Spinal cord (tissue), 10 donors: Measurements from ENCODE around the gene DCC. TPM values are rescaled to one million over a fixed set of nuclear protein-coding genes. Genes with fewer than 3 reads are reported as not detected.

Experiments used
- DNase-seq, 6 donors: peaks; one replicate each; pipeline versions ENCODE4 v3.0.0 to v3.0.0-alpha.2; 2013 to 2015; ENCODE audit warnings: low spot score in 6 of 6, low read depth in 4 of 6
- H3K27ac ChIP-seq: one replicate; pipeline ENCODE4 v1.5.1; 2013; ENCODE audit warnings: low read depth, low read length, control low read depth
- H3K27me3 ChIP-seq: one replicate; pipeline ENCODE4 v1.6.1; 2013; ENCODE audit warnings: low read length; ENCODE audit not compliant: control insufficient read depth, insufficient read depth
- H3K36me3 ChIP-seq: one replicate; pipeline ENCODE4 v1.6.1; 2013; ENCODE audit warnings: low read length; ENCODE audit not compliant: control insufficient read depth, insufficient read depth
- H3K4me1 ChIP-seq: one replicate; pipeline ENCODE4 v1.6.1; 2013; ENCODE audit warnings: low read length; ENCODE audit not compliant: control insufficient read depth, insufficient read depth
- H3K4me3 ChIP-seq: one replicate; pipeline ENCODE4 v1.5.1; 2013; ENCODE audit warnings: low read depth, low read length, control low read depth
- H3K9me3 ChIP-seq: one replicate; pipeline ENCODE4 v1.6.1; 2013; ENCODE audit warnings: low read length; ENCODE audit not compliant: control insufficient read depth, insufficient read depth
- WGBS: methylation state at CpG from one replicate; pipeline ENCODE4 v1.1.5; 2013; ENCODE audit warnings: missing lambda C conversion rate; ENCODE audit not compliant: insufficient coverage; 5-methylcytosine and 5-hydroxymethylcytosine counted together
- polyA plus RNA-seq, 2 donors: library from polyadenylated mRNA; unstranded; fragments of 120-200 nt; gene quantifications; one replicate each; pipeline ENCODE4 v1.2.1, GENCODE V29; 2013; ENCODE audit not compliant: insufficient read length in 2 of 2
- total RNA-seq, 2 donors: library from RNA; depleted of rRNA in 1 of 2; stranded (reverse); fragments of 120-200 nt in 1 of 2; fragments of >200 nt in 1 of 2; gene quantifications; one replicate each; pipeline versions ENCODE4 v1.2.3 to v1.2.4, GENCODE V29; 2013 to 2014
- donor health status: healthy.

The DCC gene
- total and polyA plus RNA-seq, 4 donors, result 13.8 to 27.3 (median 17.2) TPM

DNA sequence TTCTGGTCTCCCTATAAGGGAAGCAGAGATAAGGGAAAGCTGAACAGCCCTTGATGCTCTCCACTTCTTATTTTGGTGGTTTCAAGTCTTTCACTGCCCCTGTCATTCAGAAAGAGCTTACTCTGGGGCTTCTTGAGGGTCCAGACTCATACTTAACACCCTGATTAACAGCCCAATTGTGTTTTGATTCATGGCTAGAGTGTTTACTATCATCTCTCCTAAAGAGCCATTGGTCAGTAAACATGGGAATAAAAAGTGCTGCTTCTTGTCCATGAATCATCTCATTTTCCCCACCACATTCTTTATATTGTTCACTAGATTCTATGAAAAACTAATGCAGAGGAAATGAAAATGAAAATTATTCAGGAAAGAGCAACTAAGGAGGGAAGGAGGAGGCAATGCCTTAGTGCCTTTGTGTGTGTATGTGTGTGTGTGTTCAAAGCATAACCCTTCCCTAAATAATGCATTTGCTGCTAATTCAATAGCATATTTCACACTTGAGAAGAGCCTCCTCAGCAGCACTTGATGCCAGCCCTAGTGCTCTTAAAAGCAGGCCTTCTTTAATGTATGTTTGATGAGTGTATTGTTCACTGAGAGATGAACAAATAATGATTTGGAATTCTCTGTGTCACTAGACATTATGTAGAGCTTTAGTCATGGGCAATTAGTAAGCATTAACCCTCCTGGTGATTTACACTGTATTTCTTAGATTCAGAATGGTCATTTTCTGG lies 63.5 kb downstream of the DCC start:
- H3K4me1 ChIP-seq, result no peaks in the 10 kb centered on the region
- no peak for DNase-seq

DNA sequence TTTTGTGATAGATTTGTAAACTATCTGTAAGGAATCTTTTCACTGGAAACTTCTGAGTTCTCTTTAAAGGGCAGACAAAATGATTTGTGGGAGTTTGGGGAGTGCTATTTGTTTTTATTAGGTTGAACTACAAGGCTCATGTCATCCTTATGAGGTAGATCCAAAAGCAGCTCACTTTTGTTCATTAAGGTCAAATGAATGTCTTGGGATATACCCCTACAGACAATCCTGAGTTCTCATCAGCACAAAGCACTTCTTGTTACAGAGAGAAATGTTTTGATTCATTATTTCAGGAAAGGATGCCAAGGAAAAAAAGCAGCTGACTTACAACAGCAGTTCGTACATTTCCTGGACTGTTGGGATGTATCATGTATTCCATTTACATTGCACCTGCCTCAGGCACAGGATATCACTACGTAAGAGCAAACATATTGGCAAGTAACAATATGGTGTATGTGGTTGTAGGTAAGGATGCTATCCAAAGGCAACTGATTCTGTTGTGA lies 68.9 kb downstream of the DCC start:
- Histone ChIP-seq H3K4me3 (no peak overlapping the region), H3K9me3 (peaks cover 1% of the 10 kb centered on the region), H3K27ac (no peak overlapping the region), H3K4me1 (no peaks in the 10 kb centered on the region), H3K27me3 (no peaks in the 10 kb centered on the region), H3K36me3 (no peaks in the 10 kb centered on the region)
- DNase-seq, result peak in 1 of 6 donors; percentile 40
- WGBS, result no CpG with 5 or more reads among the region's 2 CpGs

More for the DNA sequence above, 63.5 kb downstream of the DCC start:
- Histone ChIP-seq H3K4me3 (no peak overlapping the region), H3K36me3 (no peaks in the 10 kb centered on the region), H3K9me3 (peaks cover 1% of the 10 kb centered on the region), H3K27me3 (no peaks in the 10 kb centered on the region), H3K27ac (no peak overlapping the region)

DNA sequence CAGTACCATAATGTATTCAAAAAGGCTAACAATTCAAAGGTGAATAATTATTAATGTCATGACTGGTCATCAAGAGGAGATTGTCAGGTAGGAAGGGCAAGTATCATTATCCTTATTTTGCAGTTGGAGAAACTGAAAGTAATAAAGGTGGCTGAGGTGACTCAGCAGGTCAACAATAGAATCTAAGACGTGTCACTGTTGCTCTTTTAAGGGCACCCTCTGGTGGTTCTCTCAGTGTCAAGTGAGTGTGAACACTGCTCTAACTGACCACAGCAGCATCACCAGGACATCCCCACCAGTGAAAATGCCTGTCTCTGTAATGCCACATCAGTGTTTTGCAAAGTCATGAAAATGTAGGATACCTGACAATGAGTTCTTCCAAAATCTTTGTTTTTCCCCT lies 69.7 kb downstream of the DCC start:
- DNase-seq, result no peak
- Histone ChIP-seq H3K27ac (no peak overlapping the region), H3K4me1 (no peaks in the 10 kb centered on the region), H3K4me3 (no peak overlapping the region), H3K27me3 (no peaks in the 10 kb centered on the region), H3K9me3 (peaks cover 1% of the 10 kb centered on the region), H3K36me3 (no peaks in the 10 kb centered on the region)
- 57% methylated on average over 1 of the region's 1 CpG for WGBS

DNA sequence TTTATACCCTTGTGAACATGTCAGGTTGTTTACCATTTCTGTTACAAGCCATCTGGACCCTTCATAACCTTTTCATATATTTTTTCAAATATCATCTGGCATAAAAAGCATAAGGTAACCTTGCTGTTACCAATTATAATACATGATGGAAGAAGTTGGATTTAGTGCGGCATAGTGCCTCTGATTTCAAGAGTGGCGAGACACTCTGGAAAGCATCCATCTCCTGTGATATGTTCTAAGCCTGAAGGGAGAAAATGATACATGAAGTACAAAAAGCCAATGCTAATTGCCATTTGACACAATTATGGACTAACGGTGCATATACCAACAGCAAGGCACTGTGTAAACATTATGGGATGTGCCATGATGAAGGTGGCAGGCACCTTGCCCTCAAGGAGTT lies 75.1 kb downstream of the DCC start:
- Histone ChIP-seq H3K9me3 (no peaks in the 10 kb centered on the region), H3K27ac (no peak overlapping the region), H3K4me1 (no peaks in the 10 kb centered on the region), H3K36me3 (no peaks in the 10 kb centered on the region), H3K27me3 (no peaks in the 10 kb centered on the region), H3K4me3 (no peak overlapping the region)
- 88% methylated on average over 1 of the region's 3 CpGs for WGBS
- DNase-seq, result peak in 1 of 6 donors; percentile 68

DNA sequence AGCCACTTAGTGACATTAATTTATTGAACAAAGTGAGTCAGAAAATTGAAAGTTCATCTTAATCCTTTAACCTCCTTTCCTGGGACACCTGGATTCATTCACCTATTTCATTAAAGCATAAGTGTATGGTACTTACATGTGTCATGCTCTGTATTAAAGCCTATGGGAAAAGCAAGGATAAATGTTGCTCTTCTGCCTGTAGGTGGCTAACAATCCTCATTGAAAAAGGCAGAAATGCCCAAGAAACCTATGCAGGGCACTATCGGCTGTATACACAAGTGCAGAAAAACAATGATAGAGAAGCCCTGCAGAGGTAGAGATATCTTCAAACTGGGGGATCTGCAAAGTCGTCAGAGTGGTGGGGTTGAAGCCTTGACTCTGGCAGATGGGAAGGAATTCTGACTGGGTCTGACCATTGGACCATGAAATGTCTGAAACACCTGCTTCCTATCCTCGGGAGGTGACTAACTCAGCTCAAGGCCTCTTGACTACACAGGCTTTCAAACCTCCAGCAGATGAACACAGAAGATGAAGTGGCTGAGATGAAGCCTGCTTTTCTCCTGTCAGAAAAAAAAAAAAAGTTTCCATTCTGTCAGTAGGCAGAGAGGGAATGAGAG lies 83.1 kb downstream of the DCC start:
- Histone ChIP-seq H3K36me3 (no peaks in the 10 kb centered on the region), H3K27me3 (no peaks in the 10 kb centered on the region), H3K27ac (no peak overlapping the region), H3K4me3 (no peak overlapping the region), H3K9me3 (no peaks in the 10 kb centered on the region), H3K4me1 (no peaks in the 10 kb centered on the region)
- 36% methylated on average over 2 of the region's 3 CpGs for WGBS
- no peak for DNase-seq

DNA sequence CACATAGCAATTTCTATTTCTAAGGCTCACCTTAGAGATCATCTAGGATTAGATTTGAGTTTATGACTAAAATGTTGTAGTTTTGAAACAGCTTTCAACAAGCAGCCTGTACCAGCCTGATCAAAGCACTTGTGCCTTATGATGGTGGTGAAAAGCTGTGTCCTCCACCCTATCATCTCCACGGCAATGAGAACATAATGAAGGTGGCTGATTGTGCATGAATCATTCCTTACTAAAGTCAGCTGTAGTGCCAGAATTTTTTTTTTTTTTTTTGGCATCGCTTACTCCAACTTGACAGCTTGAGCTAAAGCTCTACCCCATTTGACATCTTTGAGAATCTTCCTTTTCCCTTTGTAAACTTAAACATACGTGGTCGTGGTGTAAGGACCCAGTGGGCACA lies 86.0 kb downstream of the DCC start:
- no CpG with 5 or more reads among the region's 4 CpGs for WGBS
- no peak for DNase-seq
- Histone ChIP-seq H3K27me3 (no peaks in the 10 kb centered on the region), H3K36me3 (no peaks in the 10 kb centered on the region), H3K4me3 (no peak overlapping the region), H3K4me1 (no peaks in the 10 kb centered on the region), H3K27ac (no peak overlapping the region), H3K9me3 (no peaks in the 10 kb centered on the region)

DNA sequence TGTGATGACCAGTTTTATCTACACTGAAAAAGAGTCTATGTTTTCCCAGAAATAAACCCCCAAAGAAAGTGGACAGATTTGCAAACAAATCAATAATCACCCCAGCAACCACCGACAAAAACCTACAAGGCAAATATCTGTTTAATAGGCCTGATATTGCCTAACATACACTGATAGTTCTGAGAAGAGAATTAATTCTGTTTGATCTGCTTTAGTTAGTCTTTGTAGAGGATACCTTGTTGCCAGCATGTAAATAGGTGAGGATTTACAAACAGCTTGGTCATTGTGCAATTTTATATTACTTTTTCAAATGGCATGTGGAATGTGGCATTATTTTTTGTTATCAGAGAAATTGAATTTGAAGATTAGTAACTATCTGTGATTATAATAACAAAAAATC lies 86.5 kb downstream of the DCC start:
- Histone ChIP-seq H3K9me3 (no peaks in the 10 kb centered on the region), H3K4me3 (no peak overlapping the region), H3K27me3 (no peaks in the 10 kb centered on the region), H3K27ac (no peak overlapping the region), H3K36me3 (no peaks in the 10 kb centered on the region), H3K4me1 (no peaks in the 10 kb centered on the region)
- no CpG with 5 or more reads among the region's 1 CpG for WGBS
- DNase-seq, result no peak

DNA sequence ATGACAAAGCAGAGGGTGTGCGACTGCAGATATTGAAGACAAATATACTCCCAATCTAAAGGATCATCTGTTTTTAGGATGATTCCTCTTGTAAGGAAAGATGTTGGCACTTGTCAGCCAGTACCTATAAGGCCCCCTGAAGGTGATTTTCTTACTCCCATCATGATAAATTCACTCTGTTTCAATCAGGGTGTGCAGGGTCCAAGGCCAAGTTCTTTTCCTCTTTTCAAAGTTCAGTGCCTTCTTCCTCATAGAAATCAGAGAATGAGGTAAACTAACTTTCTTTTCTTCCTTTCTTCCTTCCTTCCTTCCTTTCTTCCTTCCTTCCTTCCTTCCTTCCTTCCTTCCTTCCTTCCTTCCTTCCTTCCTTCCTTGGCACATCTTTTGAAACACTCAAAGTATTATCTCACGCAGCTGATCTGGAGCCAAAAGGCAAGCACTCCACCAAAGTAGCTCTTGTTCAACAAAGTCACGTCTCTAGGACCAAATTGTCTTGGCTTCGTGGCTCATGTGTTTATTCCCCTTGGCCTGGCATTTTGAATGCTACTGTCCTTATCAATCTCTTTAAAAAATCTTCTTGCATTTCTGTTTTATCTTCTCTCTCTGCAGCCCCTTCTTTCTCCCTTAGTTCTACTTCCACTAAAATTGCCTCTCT lies 87.7 kb downstream of the DCC start:
- 72% methylated on average over 3 of the region's 4 CpGs for WGBS
- Histone ChIP-seq H3K4me1 (no peaks in the 10 kb centered on the region), H3K27me3 (no peaks in the 10 kb centered on the region), H3K9me3 (no peaks in the 10 kb centered on the region), H3K4me3 (no peak overlapping the region), H3K27ac (no peak overlapping the region), H3K36me3 (no peaks in the 10 kb centered on the region)
- no peak for DNase-seq

DNA sequence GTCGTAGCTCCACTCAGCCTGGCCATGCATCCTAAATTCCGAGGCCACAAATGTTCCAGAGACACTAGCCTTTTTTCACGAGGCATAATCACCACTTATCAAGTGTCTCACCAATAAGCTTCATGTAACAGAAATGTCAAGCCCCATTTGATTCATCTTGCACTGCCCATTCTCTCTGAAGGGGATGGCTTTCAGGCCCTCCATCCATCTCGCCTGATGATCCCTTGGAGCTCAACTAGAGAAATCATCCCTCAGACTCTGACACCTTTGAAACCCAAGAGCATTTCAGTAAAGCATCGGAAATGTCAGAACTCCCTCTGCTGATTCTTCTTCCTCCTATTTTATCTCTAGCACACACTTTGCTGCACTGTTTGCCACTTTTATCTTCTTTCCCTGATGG lies 91.7 kb downstream of the DCC start:
- Histone ChIP-seq H3K9me3 (no peaks in the 10 kb centered on the region), H3K36me3 (no peaks in the 10 kb centered on the region), H3K4me3 (no peak overlapping the region), H3K27me3 (no peaks in the 10 kb centered on the region), H3K27ac (no peak overlapping the region), H3K4me1 (no peaks in the 10 kb centered on the region)
- DNase-seq, result peak in 1 of 6 donors; percentile 63
- WGBS, result 82% methylated on average over 4 of the region's 5 CpGs

DNA sequence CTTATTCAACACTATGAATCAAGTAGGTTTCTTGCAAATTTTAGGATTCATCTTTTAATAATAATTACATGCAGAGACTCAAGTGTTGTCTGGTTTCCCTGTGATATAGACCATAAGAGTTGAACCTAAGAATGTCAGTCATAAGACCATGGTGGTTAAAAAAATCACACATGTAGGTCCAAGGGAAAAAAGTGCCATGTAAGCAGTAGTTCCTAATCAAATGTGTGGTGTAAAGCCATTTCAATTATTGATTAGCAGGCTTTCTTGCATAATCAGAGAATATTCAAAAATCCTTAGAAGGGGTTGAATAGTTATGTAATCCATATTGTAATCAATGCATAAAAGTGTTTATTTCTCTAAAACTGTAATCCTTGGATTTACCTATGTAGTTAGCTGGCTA lies 93.8 kb downstream of the DCC start:
- H3K27me3 ChIP-seq, result no peaks in the 10 kb centered on the region
- H3K4me3 ChIP-seq, result no peak overlapping the region
- no peaks in the 10 kb centered on the region for H3K4me1 ChIP-seq
- H3K27ac ChIP-seq, result no peak overlapping the region
- no peaks in the 10 kb centered on the region for H3K36me3 ChIP-seq
- no peak for DNase-seq
- H3K9me3 ChIP-seq, result no peaks in the 10 kb centered on the region
